WTC11 (cell line): ENCODE measurements around the gene DNAAF9. TPM values are rescaled to one million over a fixed set of nuclear protein-coding genes. Genes with fewer than 3 reads are reported as not detected.

Experiments used
- ATAC-seq: fragments of 200-7000 bp; cut with Tn5 transposase; 2 replicates; pipeline ENCODE4 v1.10.0; 2021; ENCODE audit warnings: mild to moderate bottlenecking, moderate library complexity
- CTCF ChIA-PET: fragments of 300-600 bp; sonication (Branson Sonifier 250); formaldehyde crosslinking; loops from one replicate; lab custom pipeline; 2021; ENCODE audit warnings: antibody characterized with exemption; lab: Charles Lee
- POLR2A ChIA-PET: fragments of 350-600 bp; sonication (Branson Sonifier 250); formaldehyde crosslinking; loops from one replicate; lab custom pipeline; 2021; ENCODE audit warnings: antibody characterized with exemption; lab: Charles Lee
- DNase-seq: peaks from one replicate; pipeline ENCODE4 v3.0.0; 2021; ENCODE audit warnings: low spot score
- H3K27ac Mint-ChIP-seq: 2 replicates; pipeline ENCODE4 v1.8.0; 2021; ENCODE audit warnings: mixed read lengths
- H3K27me3 Mint-ChIP-seq: 2 replicates; pipeline ENCODE4 v1.8.0; 2021; ENCODE audit warnings: low read depth, mild to moderate bottlenecking, moderate library complexity, mixed read lengths
- H3K36me3 Mint-ChIP-seq: 2 replicates; pipeline ENCODE4 v1.8.0; 2021; ENCODE audit warnings: mixed read lengths
- H3K4me1 Mint-ChIP-seq: 2 replicates; pipeline ENCODE4 v1.8.0; 2022; ENCODE audit warnings: mixed read lengths
- H3K4me3 Mint-ChIP-seq: 2 replicates; pipeline ENCODE4 v1.8.0; 2021; ENCODE audit warnings: mild to moderate bottlenecking, moderate library complexity, mixed read lengths
- H3K9me3 Mint-ChIP-seq: 2 replicates; pipeline ENCODE4 v1.8.0; 2021; ENCODE audit warnings: mixed read lengths
- FOXJ3 ChIP-seq: sonication (generic); formaldehyde crosslinking; IDR thresholded peaks from 2 replicates; pipeline ENCODE4 v1.9.0; 2021; ENCODE audit warnings: missing genetic modification reagents, mild to moderate bottlenecking, borderline replicate concordance
- FOXK1 ChIP-seq: sonication (generic); formaldehyde crosslinking; IDR thresholded peaks from 2 replicates; pipeline ENCODE4 v1.8.0; 2022; ENCODE audit warnings: mild to moderate bottlenecking, moderate library complexity, missing genetic modification reagents
- GRHL2 ChIP-seq: fragments of 250-450 bp; sonication (Bioruptor Pico); IDR thresholded peaks from 2 replicates; pipeline ENCODE4 v1.8.0; 2022; ENCODE audit warnings: mild to moderate bottlenecking, moderate library complexity; ENCODE audit not compliant: insufficient replicate concordance, severe bottlenecking
- HMGA2 ChIP-seq: fragments of 250-450 bp; sonication (Bioruptor Pico); IDR thresholded peaks from 2 replicates; pipeline ENCODE4 v1.4.0; 2021; ENCODE audit warnings: mild to moderate bottlenecking, moderate library complexity
- IRF2 ChIP-seq: sonication (generic); formaldehyde crosslinking; IDR thresholded peaks from 2 replicates; pipeline ENCODE4 v1.8.0; 2022; ENCODE audit warnings: low read depth, missing genetic modification reagents, borderline replicate concordance
- JAZF1 ChIP-seq: fragments of 250-450 bp; sonication (Bioruptor Pico); IDR thresholded peaks from 2 replicates; pipeline ENCODE4 v1.9.0; 2021; ENCODE audit warnings: moderate library complexity, mild to moderate bottlenecking, inconsistent platforms
- NFYB ChIP-seq: sonication (generic); formaldehyde crosslinking; conservative IDR thresholded peaks from 2 replicates; pipeline ENCODE4 v1.8.0; 2022; ENCODE audit warnings: low read depth, missing genetic modification reagents
- NR1H2 ChIP-seq: sonication (generic); formaldehyde crosslinking; IDR thresholded peaks from 2 replicates; pipeline ENCODE4 v1.9.0; 2021; ENCODE audit warnings: mild to moderate bottlenecking, moderate library complexity, missing genetic modification reagents
- NR2C2 ChIP-seq: sonication (generic); formaldehyde crosslinking; IDR thresholded peaks from 2 replicates; pipeline ENCODE4 v1.8.0; 2022; ENCODE audit warnings: mild to moderate bottlenecking, missing genetic modification reagents
- SMAD3 ChIP-seq: sonication (generic); formaldehyde crosslinking; IDR thresholded peaks from 2 replicates; pipeline ENCODE4 v1.8.0; 2022; ENCODE audit warnings: missing genetic modification reagents, mild to moderate bottlenecking, borderline replicate concordance
- SOX15 ChIP-seq: fragments of 250-450 bp; sonication (Bioruptor Pico); IDR thresholded peaks from 2 replicates; pipeline ENCODE4 v1.9.0; 2021; ENCODE audit warnings: mild to moderate bottlenecking
- TP53 ChIP-seq: sonication (generic); formaldehyde crosslinking; IDR thresholded peaks from 2 replicates; pipeline ENCODE4 v1.8.1; 2023; ENCODE audit warnings: mild to moderate bottlenecking, missing genetic modification reagents
- ZNF121 ChIP-seq: sonication (generic); formaldehyde crosslinking; IDR thresholded peaks from 2 replicates; pipeline ENCODE4 v1.8.0; 2023; ENCODE audit warnings: missing genetic modification reagents
- ZNF138 ChIP-seq: sonication (generic); formaldehyde crosslinking; conservative IDR thresholded peaks from 2 replicates; pipeline ENCODE4 v1.8.1; 2022; ENCODE audit warnings: mild to moderate bottlenecking, moderate library complexity, missing genetic modification reagents
- total RNA-seq: library from RNA; stranded (reverse); gene quantifications from 3 replicates; pipeline ENCODE4 v1.2.3, GENCODE V29; 2021
- TF ChIP-seq, protein P1 (sequence below): fragments of 250-450 bp; sonication (Bioruptor Pico); IDR thresholded peaks from 2 replicates; pipeline ENCODE4 v1.9.0; 2021; ENCODE audit warnings: mild to moderate bottlenecking, borderline replicate concordance
- TF ChIP-seq, protein P2 (sequence below): sonication (generic); formaldehyde crosslinking; IDR thresholded peaks from 2 replicates; pipeline ENCODE4 v1.8.0; 2022; ENCODE audit warnings: mild to moderate bottlenecking, missing genetic modification reagents
- TF ChIP-seq, protein P3 (sequence below): fragments of 250-450 bp; sonication (Bioruptor Pico); conservative IDR thresholded peaks from 2 replicates; pipeline ENCODE4 v1.9.0; 2021; ENCODE audit warnings: mild to moderate bottlenecking
- TF ChIP-seq, protein P4 (sequence below): sonication (generic); formaldehyde crosslinking; IDR thresholded peaks from 2 replicates; pipeline ENCODE4 v1.8.0; 2022; ENCODE audit warnings: mild to moderate bottlenecking, missing genetic modification reagents
- TF ChIP-seq, protein P5 (sequence below): sonication (generic); formaldehyde crosslinking; IDR thresholded peaks from 2 replicates; pipeline ENCODE4 v1.8.1; 2022; ENCODE audit warnings: mild to moderate bottlenecking, missing genetic modification reagents, moderate library complexity, borderline replicate concordance
- TF ChIP-seq, protein P6 (sequence below): sonication (generic); formaldehyde crosslinking; IDR thresholded peaks from 2 replicates; pipeline ENCODE4 v1.8.0; 2022; ENCODE audit warnings: mild to moderate bottlenecking, missing genetic modification reagents
- TF ChIP-seq, protein P7 (sequence below): fragments of 250-450 bp; sonication (Bioruptor Pico); IDR thresholded peaks from 2 replicates; pipeline ENCODE4 v1.9.0; 2021; ENCODE audit warnings: mild to moderate bottlenecking
- TF ChIP-seq, protein P8 (sequence below): sonication (generic); formaldehyde crosslinking; IDR thresholded peaks from 2 replicates; pipeline ENCODE4 v1.8.1; 2023; ENCODE audit warnings: mild to moderate bottlenecking, missing genetic modification reagents, moderate library complexity

DNAAF9 gene
- total RNA-seq, 1 experiment from 2014 or later: 6.3 TPM

DNA sequence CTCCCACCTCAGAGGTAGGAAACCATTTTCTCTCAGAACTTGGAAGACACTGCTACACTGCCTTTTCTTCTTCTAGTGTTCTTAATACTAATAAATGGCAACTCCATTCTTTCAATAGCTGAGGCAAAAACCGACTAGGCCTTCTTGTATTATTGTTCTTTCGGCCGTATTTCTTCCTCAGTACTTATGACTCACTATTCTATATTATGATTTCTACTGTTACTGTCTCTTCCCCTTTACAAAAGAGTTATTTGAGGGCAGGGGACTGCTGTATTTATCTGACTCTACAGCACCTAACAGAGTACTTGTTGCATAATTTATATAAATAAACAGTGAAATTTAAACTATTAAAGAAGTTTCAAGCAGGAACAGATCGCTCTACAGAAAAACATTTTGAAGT is 3.1 kb downstream of the DNAAF9 start:
- ChIA-PET CTCF (no interaction called here), POLR2A (no interaction called here)
- no peaks in the 10 kb centered on the region for H3K9me3 Mint-ChIP-seq

DNA sequence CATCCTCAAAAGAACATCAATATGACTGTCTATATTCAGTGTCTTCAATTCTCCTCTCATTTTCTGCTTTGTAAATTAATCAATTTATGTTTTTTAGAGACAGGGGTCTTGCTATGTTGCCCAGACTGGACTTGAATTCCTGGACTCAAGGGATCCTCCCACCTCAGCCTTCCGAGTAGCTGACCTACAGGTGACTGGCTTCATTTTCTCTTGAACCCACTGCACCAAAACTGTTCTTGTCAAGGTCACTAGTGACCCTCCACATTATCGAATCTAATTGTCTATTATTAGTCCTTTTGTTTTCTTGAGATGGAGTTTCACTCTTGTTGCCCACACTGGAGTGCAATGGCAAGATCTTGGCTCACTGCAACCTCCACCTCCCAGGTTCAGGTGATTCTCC is 3.7 kb downstream of the DNAAF9 start:
- no peaks in the 10 kb centered on the region for H3K36me3 Mint-ChIP-seq
- peaks cover 12% of the 10 kb centered on the region for H3K4me1 Mint-ChIP-seq
- ATAC-seq: no peak
- H3K9me3 Mint-ChIP-seq: no peaks in the 10 kb centered on the region
- no peak overlapping the region for H3K27ac Mint-ChIP-seq
- H3K4me3 Mint-ChIP-seq: no peak overlapping the region
- ChIA-PET POLR2A (no interaction called here), CTCF (no interaction called here)
- no peak for DNase-seq
- peaks cover 15% of the 10 kb centered on the region for H3K27me3 Mint-ChIP-seq
- no peak for TF ChIP-seq FOXK1 (CRISPR knock-in tag)
- TF ChIP-seq, protein P1, sequence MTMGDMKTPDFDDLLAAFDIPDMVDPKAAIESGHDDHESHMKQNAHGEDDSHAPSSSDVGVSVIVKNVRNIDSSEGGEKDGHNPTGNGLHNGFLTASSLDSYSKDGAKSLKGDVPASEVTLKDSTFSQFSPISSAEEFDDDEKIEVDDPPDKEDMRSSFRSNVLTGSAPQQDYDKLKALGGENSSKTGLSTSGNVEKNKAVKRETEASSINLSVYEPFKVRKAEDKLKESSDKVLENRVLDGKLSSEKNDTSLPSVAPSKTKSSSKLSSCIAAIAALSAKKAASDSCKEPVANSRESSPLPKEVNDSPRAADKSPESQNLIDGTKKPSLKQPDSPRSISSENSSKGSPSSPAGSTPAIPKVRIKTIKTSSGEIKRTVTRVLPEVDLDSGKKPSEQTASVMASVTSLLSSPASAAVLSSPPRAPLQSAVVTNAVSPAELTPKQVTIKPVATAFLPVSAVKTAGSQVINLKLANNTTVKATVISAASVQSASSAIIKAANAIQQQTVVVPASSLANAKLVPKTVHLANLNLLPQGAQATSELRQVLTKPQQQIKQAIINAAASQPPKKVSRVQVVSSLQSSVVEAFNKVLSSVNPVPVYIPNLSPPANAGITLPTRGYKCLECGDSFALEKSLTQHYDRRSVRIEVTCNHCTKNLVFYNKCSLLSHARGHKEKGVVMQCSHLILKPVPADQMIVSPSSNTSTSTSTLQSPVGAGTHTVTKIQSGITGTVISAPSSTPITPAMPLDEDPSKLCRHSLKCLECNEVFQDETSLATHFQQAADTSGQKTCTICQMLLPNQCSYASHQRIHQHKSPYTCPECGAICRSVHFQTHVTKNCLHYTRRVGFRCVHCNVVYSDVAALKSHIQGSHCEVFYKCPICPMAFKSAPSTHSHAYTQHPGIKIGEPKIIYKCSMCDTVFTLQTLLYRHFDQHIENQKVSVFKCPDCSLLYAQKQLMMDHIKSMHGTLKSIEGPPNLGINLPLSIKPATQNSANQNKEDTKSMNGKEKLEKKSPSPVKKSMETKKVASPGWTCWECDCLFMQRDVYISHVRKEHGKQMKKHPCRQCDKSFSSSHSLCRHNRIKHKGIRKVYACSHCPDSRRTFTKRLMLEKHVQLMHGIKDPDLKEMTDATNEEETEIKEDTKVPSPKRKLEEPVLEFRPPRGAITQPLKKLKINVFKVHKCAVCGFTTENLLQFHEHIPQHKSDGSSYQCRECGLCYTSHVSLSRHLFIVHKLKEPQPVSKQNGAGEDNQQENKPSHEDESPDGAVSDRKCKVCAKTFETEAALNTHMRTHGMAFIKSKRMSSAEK (CRISPR knock-in tag): no peak
- TF ChIP-seq NFYB (CRISPR knock-in tag): no peak
- no peak for TF ChIP-seq HMGA2 (CRISPR knock-in tag)
- TF ChIP-seq, protein P2, sequence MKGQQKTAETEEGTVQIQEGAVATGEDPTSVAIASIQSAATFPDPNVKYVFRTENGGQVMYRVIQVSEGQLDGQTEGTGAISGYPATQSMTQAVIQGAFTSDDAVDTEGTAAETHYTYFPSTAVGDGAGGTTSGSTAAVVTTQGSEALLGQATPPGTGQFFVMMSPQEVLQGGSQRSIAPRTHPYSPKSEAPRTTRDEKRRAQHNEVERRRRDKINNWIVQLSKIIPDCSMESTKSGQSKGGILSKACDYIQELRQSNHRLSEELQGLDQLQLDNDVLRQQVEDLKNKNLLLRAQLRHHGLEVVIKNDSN (CRISPR knock-in tag): no peak
- TF ChIP-seq JAZF1 (CRISPR knock-in tag): no peak
- TF ChIP-seq IRF2: no peak
- TF ChIP-seq NR2C2 (CRISPR knock-in tag): no peak

More for the DNA sequence above, 3.1 kb downstream of the DNAAF9 start:
- Mint-ChIP-seq H3K4me1 (peaks cover 12% of the 10 kb centered on the region), H3K27me3 (peaks cover 18% of the 10 kb centered on the region)
- no peak for DNase-seq
- ATAC-seq: no peak
- TF ChIP-seq NR1H2 (CRISPR knock-in tag): no peak
- no peak for TF ChIP-seq FOXJ3
- no peak for TF ChIP-seq JAZF1 (CRISPR knock-in tag)
- TF ChIP-seq, protein P3, sequence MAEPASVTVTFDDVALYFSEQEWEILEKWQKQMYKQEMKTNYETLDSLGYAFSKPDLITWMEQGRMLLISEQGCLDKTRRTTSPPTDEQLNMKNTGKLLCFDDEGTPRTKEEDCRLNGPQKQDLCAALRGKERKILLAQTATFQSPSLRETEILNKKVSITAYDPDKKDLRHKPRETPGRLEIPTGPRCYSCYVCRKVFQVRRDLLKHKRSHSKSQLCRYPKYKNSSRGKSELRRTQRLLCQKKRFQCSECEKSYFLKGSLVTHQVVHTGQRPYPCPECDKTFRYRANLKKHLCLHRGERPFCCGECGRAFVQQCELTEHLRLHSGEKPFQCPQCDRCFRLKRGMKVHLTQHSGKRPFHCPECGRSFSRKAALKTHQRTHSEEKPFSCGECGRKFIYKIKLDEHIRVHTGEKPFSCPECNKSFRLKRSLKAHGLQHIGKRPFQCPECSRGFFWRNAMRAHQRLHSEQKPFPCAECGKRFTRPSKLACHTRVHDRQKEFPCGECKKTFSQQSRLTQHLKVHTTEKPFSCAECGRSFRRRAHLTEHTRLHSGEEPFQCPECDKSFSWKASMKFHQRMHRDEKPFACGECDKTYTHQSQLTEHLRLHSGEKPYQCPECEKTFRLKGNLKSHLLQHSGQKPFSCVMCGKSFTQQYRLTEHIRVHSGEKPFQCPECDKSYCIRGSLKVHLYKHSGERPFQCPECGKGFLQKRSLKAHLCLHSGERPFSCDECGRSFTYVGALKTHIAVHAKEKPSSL: no peak
- TF ChIP-seq, protein P2 (CRISPR knock-in tag): no peak
- no peak for TF ChIP-seq SOX15 (CRISPR knock-in tag)
- no peak for TF ChIP-seq GRHL2 (CRISPR knock-in tag)
- no peak for TF ChIP-seq TP53 (CRISPR knock-in tag)
- TF ChIP-seq, protein P4, sequence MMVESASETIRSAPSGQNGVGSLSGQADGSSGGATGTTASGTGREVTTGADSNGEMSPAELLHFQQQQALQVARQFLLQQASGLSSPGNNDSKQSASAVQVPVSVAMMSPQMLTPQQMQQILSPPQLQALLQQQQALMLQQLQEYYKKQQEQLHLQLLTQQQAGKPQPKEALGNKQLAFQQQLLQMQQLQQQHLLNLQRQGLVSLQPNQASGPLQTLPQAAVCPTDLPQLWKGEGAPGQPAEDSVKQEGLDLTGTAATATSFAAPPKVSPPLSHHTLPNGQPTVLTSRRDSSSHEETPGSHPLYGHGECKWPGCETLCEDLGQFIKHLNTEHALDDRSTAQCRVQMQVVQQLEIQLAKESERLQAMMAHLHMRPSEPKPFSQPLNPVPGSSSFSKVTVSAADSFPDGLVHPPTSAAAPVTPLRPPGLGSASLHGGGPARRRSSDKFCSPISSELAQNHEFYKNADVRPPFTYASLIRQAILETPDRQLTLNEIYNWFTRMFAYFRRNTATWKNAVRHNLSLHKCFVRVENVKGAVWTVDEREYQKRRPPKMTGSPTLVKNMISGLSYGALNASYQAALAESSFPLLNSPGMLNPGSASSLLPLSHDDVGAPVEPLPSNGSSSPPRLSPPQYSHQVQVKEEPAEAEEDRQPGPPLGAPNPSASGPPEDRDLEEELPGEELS (CRISPR knock-in tag): no peak
- TF ChIP-seq, protein P5, sequence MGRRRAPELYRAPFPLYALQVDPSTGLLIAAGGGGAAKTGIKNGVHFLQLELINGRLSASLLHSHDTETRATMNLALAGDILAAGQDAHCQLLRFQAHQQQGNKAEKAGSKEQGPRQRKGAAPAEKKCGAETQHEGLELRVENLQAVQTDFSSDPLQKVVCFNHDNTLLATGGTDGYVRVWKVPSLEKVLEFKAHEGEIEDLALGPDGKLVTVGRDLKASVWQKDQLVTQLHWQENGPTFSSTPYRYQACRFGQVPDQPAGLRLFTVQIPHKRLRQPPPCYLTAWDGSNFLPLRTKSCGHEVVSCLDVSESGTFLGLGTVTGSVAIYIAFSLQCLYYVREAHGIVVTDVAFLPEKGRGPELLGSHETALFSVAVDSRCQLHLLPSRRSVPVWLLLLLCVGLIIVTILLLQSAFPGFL (CRISPR knock-in tag): no peak
- TF ChIP-seq ZNF121 (CRISPR knock-in tag): no peak
- TF ChIP-seq SMAD3 (CRISPR knock-in tag): no peak
- TF ChIP-seq, protein P6, sequence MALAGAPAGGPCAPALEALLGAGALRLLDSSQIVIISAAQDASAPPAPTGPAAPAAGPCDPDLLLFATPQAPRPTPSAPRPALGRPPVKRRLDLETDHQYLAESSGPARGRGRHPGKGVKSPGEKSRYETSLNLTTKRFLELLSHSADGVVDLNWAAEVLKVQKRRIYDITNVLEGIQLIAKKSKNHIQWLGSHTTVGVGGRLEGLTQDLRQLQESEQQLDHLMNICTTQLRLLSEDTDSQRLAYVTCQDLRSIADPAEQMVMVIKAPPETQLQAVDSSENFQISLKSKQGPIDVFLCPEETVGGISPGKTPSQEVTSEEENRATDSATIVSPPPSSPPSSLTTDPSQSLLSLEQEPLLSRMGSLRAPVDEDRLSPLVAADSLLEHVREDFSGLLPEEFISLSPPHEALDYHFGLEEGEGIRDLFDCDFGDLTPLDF: no peak
- TF ChIP-seq, protein P7, sequence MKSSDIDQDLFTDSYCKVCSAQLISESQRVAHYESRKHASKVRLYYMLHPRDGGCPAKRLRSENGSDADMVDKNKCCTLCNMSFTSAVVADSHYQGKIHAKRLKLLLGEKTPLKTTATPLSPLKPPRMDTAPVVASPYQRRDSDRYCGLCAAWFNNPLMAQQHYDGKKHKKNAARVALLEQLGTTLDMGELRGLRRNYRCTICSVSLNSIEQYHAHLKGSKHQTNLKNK (CRISPR knock-in tag): no peak
- TF ChIP-seq ZNF138 (CRISPR knock-in tag): no peak
- TF ChIP-seq, protein P8, sequence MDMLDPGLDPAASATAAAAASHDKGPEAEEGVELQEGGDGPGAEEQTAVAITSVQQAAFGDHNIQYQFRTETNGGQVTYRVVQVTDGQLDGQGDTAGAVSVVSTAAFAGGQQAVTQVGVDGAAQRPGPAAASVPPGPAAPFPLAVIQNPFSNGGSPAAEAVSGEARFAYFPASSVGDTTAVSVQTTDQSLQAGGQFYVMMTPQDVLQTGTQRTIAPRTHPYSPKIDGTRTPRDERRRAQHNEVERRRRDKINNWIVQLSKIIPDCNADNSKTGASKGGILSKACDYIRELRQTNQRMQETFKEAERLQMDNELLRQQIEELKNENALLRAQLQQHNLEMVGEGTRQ (CRISPR knock-in tag): no peak
- TF ChIP-seq, all 79 proteins: peak for 0
- Mint-ChIP-seq H3K27ac (no peak overlapping the region), H3K36me3 (no peaks in the 10 kb centered on the region), H3K4me3 (no peak overlapping the region)
